Measurements from ENCODE around the gene WDR19. TPM values are rescaled to one million over a fixed set of nuclear protein-coding genes. Genes with fewer than 3 reads are reported as not detected.
"Not testable (repeated sequence)": the region's sequence is repeated elsewhere in the genome, so short reads cannot be mapped to it uniquely, and the experiment has no call there.

The WDR19 gene
- total RNA-seq, 1 experiment from 2014 or later = 5.8 TPM

DNA sequence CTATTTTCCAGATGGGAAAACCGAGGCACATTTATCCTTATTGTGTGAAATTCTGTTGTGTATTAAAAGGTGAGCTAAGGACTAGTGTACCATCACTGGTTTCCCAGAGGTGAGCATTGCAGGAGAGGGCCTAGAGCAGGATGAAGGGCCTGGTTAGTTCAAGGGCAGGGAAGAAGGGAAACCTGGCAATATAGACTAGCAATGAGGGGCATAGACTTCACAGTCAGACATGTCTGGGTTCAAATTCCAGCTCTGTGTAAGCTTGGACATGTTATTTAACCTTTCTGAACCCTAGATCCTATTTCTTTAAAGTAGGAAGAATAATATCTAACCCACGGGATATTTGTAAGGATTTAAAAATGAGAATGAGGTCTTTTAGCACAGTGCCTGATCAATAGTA is 50.8 kb downstream of the WDR19 start:
- no peak for DNase-seq (ENCODE audit: low spot score)

DNA sequence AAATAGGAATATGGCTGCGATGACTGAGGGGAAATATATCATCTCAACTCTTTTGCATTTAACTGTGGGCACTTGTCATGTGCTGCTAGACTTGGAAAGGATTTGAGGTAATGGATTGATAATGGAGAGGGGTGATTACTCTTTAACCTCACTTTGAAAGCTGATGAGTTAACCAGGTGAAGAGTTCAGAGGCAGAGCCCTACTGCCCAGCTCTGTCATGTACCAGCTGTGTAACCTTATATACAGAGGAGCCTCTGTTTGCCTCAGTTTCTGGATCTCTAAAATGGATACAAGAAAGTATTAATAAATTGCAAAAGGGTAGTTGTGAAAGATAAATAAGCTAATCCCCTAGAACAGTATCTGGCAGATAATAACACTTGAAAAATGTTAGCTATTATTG is 51.5 kb downstream of the WDR19 start:
- no peak for DNase-seq (ENCODE audit: low spot score)

DNA sequence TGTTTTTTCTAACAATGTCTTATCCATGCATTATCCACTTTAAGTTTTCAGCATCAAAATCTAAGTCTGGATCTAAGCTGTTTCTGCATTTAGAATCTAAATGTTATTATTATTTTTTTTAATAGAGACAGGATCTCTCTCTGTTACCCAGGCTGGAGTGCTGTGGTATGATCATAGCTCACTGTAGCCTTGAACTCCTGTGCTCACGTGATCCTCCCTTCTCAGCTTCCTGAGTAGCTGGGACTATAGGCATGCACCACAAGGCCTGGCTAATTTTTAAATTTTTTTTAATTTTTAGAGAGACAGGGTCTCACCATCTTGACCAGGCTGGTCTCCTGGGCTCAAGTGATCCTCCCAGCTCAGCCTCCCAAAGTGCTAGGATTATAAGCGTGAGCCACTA is 52.7 kb downstream of the WDR19 start:
- DNase-seq (ENCODE audit: low spot score) = no peak

DNA sequence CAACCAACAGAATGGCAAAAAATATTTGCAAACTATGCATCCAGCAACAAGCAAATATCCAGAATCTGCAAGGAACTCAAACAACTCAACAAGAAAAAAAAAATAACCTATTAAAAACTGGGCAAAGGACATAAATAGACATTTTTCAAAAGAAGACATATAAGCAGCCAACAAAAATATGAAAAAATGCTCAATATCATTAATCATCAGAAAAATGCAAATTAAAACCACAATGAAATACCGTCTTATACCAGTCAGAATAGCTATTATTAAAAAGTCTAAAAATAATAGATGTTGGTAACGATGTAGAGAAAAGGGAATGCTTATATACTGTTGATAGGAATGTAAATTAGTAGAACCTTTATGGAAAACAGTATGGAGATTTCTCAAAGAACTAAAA is 53.4 kb downstream of the WDR19 start:
- no peak for DNase-seq (ENCODE audit: low spot score)

DNA sequence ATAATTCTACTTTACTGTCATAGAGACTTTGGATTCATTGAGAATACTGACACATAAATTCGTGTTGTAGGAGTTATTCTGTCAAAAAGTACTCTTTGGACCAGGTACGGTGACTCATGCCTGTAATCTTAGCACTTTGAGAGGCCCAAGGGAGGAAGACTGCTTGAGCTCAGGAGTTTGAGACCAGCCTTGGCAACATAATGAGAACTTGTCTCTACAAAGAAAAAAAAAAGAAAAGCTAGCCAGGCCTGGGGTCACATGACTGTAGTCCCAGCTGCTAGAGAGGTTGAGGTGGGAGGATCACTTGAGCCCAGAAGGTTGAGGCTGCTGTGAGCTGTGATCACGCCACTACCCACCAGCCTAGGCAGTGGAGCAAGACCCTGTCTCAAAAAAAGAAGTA is 54.9 kb downstream of the WDR19 start:
- no peak for DNase-seq (ENCODE audit: low spot score)

DNA sequence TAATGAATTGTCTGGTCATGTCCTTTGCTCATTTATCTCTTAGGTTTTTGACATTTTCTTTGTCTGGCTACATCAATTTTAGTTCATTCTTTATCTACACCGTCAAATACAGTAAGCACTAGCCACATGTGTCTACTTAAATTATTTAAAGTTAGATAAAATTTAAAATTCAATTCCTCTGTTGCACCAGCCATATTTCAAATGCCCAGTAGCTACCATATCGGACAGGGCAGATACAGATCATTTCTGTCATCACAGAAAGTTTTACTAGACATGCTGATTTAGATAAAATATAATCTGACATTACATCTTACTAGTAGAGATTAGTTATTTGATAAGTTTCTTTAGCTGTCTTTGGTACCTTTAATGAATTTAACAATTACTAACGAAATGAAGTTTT is 61.1 kb downstream of the WDR19 start:
- no peak for DNase-seq (ENCODE audit: low spot score)

DNA sequence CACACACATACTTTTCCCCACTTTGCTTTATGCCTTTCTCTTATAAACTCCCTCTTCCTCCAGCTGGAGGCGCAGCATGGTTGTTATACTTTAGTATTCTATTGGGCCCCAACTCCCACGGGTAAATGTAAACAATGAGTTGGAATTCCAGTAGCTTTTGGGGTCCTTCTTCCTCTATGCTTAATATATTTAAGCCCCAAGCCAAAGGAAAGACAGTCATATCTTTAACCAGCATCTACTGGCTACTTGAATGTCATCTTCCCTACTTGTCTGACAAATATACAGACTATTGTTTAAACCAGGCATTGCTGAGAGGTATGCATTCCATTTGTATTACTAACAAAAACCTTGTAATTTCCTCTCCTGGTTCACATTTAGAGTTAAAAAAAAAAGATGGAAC is 72.9 kb downstream of the WDR19 start:
- no peak for DNase-seq (ENCODE audit: low spot score)

DNA sequence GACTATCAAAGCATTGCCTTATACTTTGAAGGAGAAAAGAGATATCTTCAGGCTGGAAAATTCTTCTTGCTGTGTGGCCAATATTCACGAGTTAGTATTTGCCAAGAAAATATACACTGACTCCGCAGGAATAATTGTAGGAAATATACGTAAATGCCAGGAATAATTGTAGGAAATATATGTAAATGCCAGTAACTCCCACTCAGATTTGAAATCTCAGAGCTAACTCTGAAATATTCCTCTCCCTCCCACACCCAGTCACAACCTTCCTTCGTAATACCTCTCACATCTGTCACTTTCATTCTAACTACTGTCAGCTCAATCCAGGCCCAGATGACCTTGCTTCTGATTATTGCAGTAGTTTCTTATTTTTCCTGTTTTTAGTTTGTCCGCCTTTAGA is 73.5 kb downstream of the WDR19 start:
- DNase-seq (ENCODE audit: low spot score) = no peak

DNA sequence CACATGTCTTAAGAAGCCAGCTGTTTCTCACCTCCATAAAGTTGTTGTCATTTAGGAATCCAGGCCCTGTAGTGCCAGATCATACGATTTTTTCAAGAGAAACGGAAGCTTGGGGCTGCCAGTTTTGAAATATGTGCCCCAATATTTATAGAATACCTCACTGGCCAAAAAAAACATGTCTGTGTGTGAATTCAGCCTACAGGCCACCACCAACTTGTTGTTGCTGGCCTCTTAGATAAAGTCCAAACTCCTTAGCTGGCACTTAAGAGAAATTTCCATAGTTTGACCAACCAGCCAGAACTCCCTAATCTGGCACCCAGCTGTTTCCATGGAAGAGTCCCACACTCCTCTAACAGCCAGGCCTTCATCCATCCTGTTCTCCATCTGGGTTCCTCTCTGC is 74.1 kb downstream of the WDR19 start:
- DNase-seq (ENCODE audit: low spot score) = no peak

DNA sequence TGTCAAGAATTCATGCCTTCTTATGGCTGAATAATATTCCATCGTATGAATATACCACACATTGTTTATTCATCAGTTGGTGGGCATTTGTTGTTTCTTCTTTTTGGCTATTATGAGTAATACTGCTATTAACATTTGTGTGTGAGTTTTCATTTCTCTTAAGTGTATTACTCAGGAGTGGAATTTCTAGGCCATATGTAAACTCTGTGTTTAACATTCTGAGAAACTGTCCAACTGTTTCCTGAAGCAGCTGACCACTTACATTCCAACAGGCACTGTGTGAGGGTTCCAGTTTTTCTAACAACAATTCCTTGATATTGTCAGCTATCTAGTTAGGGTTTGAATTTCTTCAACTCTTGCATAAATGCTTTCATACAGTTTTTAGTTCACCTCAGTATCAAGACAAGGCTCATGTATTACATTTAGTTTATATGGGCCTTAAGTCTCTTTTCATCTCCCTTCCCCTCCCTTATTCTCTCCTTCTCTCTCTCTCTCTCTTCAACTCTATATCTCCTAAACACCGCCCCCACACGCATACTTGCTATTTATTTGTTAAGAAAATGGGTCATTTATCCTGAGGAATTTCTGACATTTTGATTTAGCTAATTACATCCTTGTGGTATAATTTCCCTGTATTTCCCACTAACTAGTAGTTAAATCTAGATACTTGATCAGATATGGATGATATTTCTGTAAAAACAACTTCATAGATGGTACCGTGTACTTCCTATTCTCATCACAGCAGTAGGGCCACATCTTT is 77.4 kb downstream of the WDR19 start:
- no peak for DNase-seq (ENCODE audit: low spot score)

DNA sequence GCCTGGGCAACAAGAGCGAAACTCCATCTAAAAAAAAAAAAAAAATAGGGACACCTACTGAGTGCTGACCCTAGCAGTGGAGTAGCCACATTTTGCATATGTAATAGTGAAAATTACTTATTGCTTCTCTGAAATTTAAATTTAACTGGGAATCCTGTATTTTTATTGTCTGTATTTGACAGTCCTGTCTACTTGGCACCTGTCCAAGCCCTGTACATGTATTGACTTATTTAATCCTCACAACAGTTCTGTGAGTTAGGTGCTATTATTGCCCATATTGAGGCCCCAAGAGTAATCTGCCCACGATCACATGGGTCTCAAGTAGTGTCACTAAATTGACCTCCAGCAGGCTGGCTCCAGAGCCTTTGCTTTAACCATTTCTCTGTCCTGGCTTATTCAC is 81.6 kb downstream of the WDR19 start:
- DNase-seq (ENCODE audit: low spot score) = no peak

DNA sequence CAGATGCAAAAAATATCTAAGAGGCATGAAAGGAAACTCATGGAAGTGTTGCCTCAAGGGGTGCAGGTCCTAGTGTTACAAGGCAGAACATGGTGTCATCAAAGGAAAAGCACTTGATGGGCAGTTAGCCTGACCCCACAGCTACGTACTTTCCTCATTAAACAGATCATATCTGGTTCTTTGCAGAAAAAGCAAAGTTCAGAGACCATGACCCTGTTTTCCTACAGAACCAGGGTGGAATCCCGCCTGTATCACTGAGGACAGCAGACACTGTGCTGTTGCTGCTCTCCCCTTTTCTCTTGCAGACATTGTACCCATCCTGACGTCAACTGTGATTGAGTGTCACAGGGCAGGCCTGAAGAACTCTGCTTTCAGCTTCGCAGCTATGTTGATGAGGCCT is 92.2 kb downstream of the WDR19 start:
- no peak for DNase-seq (ENCODE audit: low spot score)

DNA sequence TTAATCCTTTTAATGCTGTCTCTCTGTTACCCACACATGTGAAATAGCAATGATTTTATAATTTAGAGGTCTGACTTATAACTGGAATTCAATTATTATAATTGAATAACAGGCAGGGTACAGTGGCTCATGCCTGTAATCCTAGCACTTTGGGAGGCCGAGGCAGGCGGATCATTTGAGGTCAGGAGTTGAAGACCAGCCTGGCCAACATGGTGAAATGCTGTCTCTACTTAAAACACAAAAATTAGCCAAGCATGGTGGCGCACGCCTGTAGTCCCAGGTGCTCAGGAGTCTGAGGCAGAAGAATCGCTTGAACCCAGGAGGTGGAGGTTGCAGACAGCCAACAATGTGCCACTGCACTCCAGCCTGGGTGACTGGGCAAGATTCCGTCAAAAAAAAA is 95.3 kb downstream of the WDR19 start:
- DNase-seq (ENCODE audit: low spot score) = not testable (repeated sequence)

DNA sequence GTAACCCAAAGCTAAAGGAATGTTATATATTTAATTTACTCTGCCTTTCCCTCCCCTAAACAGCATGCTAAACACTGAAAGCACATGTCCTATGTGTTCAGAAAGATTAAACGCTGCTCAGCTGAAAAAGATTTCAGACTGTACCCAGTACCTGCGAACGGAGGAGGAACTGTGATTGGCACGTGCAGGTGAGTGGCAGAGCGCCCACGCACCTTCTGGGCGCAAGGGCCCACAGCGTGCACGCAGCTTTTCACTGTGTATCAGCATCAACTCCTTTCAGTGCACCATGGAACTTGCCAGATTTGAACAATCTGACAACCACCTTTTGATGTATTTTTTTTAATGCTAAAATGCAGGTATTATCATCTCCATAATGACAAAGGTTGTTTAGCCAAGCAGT is 96.1 kb downstream of the WDR19 start:
- DNase-seq (ENCODE audit: low spot score) = no peak

DNA sequence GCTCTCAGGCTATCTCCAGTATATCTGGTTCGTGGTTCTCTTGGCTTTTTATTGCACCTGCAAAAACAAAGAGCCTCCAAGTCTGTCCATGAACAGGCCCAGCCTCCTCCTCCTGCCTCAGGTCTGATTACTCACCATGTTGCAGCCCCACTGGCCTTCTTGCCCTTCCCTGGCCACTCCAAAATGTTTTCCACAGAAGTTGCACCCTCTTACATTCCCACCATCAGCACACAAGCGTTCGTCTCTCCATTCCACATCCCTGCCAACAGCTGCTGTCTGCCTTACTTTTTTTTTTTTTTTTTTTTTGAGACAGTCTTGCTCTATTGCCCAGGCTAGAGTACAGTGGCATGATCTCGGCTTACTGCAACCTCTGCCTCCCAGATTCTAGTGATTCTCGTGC is 97.1 kb downstream of the WDR19 start:
- no peak for DNase-seq (ENCODE audit: low spot score)

DNA sequence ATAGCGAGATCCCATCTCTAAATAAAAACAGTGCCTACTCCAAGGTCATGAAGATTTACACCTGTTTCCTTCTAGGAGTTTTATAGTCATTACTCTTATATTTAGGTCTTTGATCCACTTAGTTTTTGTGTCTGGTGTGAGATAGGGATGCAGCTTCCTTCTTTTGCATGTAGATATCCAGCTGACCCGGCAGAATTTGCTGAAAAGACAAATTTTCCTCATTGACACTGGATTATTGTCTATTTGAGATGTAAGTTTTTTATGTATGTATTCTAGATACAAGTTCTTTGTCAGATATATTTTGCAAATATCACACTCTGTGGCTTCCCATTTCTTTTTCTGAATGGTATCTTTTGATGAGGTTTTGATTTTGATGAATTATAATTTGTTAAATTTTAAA is 98.4 kb downstream of the WDR19 start:
- no peak for DNase-seq (ENCODE audit: low spot score)

DNA sequence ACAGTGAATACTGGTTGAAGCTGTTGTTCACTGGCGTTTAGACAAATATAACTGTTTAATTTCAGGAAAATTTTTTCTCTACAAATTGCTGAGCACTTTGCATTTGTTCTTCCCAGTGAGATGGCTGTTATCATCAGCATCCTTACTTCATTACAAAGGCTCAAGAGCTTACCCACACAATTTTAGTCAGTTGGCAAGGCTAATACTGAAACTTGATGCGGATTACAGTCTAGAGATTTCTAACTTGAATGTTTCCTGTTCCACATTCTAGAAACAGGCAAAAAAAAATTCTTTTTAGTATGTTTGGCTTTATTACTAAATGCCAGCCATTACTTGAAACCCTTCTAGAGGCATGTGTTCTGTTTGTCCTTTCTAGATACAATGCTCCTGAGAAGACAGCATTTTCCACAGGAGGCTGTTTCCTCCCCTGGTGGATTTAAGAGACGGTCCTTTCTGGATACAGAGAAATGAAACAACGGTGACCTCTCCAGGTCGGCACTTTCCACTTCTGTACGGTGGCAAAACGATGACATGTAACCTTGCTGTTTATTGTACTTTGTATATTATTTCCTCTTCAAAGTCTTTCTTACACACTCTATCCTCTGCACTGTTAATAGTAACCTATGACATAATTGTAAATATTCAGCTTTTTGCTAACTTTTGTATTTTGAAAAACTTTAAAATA is 102.9 kb downstream of the WDR19 start:
- DNase-seq (ENCODE audit: low spot score) = no peak

DNA sequence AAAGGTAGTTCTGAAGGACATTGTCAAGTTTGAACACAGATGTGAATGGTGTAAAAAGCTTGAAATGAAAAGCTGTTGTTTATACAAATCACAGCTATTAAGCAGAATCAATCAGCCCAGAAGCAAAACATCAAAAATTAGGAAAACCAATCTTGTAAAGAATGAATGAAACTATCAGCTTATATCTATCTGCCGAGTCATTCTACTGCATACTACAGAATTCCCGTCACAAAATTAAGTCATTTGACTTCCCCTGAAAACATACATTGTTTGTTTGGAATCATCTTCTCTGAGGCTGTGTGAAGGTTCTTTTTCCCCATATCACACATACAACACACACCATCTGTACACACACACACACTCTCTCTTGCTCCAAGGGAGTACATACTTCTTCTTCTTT is 103.5 kb downstream of the WDR19 start:
- DNase-seq (ENCODE audit: low spot score) = no peak

DNA sequence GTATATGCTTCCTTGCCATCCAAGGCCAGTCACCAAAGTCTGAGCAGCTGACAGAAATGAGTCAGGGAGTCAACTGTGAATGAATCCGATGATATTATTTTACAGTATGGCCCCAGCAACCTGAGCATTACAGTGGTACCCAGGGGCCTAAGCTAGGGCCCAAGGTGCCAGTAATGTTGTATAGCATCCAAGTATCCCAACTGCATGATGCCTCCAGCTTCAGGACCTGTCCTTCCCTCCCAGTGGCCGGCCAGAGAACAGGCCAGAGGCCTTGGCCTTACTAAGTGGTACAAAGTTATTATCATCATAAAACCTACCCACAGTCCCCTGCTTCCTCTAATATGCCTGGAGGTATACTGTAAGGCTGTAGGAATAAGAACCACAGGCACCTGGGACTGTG is 103.9 kb downstream of the WDR19 start:
- no peak for DNase-seq (ENCODE audit: low spot score)

DNA sequence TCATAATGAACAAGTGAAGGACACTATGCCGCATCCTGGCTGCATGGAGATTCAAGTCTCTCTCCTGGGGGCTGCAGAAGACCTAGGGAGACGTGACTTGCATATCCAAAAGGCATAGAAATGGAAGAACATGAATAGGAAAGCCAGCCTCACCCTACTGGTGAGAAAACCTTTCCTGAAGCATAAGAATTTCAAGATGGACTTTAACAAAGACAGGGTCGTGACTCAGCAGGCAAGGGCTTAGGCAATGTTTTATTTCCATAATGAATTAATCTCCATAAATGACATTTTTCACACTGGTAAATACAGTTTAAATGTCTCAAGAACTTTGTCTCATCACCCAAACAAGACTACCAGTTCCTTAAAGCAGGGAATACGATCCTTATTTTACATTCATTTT is 104.9 kb downstream of the WDR19 start:
- DNase-seq (ENCODE audit: low spot score) = no peak

DNA sequence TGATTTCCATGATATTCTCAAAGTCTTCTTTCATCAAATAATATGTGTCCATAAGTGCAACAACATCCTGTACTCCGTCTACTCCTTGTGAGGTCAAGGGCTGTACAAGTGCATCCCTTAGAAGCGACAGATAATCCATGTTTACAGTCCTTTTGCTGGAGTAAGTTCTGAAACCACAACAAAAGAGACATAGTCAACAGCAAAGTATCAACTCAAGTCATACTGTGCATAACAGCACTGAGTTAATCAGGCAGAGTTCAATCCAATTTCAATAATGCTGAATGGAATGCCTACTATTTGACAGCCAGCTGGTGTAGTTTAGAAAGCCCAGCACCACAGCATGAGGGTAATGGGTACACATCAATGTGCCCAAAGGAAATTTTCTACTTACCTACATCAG is 109.4 kb downstream of the WDR19 start:
- DNase-seq (ENCODE audit: low spot score) = no peak

DNA sequence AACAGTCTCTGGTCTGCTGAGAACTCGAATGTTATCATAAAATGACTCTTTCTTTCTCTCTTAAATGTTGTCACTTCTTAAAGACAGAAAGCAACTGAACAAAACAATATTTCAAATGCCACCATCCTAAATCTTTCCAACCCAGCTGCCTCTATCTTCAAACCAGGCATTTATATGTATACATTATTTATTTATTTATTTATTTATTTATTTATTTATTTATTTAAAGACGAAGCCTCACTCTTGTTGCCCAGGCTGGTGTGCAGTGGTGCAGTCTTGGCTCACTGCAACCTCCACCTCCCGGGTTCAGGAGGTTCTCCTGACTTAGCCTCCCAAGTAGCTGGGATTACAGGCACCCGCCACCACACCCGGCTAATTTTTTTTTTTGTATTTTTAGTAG is 110.1 kb downstream of the WDR19 start:
- not testable (repeated sequence) for DNase-seq (ENCODE audit: low spot score)

DNA sequence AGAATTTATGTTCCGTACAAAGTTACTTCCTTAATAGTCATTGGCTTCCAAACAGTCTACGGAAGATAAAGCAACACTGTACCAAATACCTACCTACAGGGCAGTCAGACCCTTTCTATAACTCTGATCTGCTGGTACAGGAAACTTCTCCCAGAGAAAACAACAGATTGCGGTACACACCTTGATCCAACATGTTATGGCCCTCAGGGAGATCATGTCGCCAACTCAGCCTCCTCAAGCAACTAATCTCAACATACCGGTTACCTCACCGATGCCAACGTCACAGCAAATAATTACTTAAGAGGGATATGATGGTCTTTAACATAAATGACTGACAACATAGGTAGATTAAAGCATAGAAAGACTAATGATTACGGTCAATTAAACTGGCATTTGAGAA is 113.5 kb downstream of the WDR19 start:
- DNase-seq (ENCODE audit: low spot score) = no peak

DNA sequence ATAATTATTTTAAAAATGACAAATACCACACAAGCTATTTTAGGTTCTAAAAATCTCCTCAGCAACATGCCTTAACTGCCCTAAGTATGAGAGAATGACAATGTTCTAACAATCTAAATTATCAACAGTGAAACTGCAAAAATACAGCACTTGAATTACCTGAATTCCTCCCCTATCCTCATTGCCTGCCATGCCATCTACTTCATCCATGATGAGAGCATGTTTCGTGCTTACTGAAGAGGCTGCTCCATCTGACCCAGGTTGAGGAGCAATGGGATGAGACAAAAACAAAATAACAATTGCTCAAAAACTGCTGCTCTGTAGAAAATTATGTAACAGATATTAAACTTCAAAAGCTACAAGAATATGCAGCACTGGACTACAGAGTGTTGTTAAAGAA is 120.6 kb downstream of the WDR19 start:
- no peak for DNase-seq (ENCODE audit: low spot score)

All from HT-29 (cell line).